Neuronal stem cell (in vitro differentiated cells): ENCODE data around the gene GRIP2.

Experiments
- DNase-seq: peaks from one replicate; pipeline ENCODE4 v3.0.0-alpha.2; 2013; ENCODE audit warnings: low spot score
- H2AFZ ChIP-seq: one replicate; pipeline ENCODE4 v1.6.1; 2013; ENCODE audit warnings: mild to moderate bottlenecking, low read length, inconsistent platforms
- H2AK5ac ChIP-seq: 2 replicates; pipeline ENCODE4 v1.6.1; 2013; ENCODE audit warnings: low read depth, mild to moderate bottlenecking, inconsistent platforms, low read length, moderate library complexity, mixed read lengths
- H2BK120ac ChIP-seq: 2 replicates; pipeline ENCODE4 v1.6.1; 2013; ENCODE audit warnings: low read depth, mild to moderate bottlenecking, inconsistent platforms, low read length, moderate library complexity, mixed read lengths
- H2BK12ac ChIP-seq: one replicate; pipeline ENCODE4 v1.6.1; 2013; ENCODE audit warnings: low read length, inconsistent platforms
- H2BK15ac ChIP-seq: 2 replicates; pipeline ENCODE4 v1.6.1; 2013; ENCODE audit warnings: mild to moderate bottlenecking, low read length, inconsistent platforms, mixed read lengths
- H2BK5ac ChIP-seq: one replicate; pipeline ENCODE4 v1.6.1; 2013; ENCODE audit warnings: inconsistent platforms, mild to moderate bottlenecking, low read length, moderate library complexity
- H3K14ac ChIP-seq: one replicate; pipeline ENCODE4 v1.6.1; 2013; ENCODE audit warnings: low read length, inconsistent platforms
- H3K18ac ChIP-seq: 2 replicates; pipeline ENCODE4 v1.6.1; 2013; ENCODE audit warnings: low read length, inconsistent platforms
- H3K23ac ChIP-seq: 2 replicates; pipeline ENCODE4 v1.6.1; 2013; ENCODE audit warnings: low read depth, mild to moderate bottlenecking, mixed read lengths, low read length, inconsistent platforms; ENCODE audit not compliant: poor library complexity
- H3K27ac ChIP-seq: replicated peaks from 3 replicates; pipeline ENCODE4 v1.5.1; 2013; ENCODE audit warnings: low read length, inconsistent platforms
- H3K27me3 ChIP-seq, 3 experiments: 2 replicates each; pipeline ENCODE4 v1.6.1; 2013; ENCODE audit warnings: low read length in 3 of 3, mild to moderate bottlenecking in 2 of 3, inconsistent platforms in 1 of 3, low read depth in 1 of 3, mixed read lengths in 1 of 3, moderate library complexity in 1 of 3; ENCODE audit not compliant: control insufficient read depth in 3 of 3, insufficient read depth in 3 of 3
- H3K36me3 ChIP-seq, 2 donors: replicated peaks in 1 of 2; 2 replicates each; pipeline ENCODE4 v1.6.1; 2013; ENCODE audit warnings: low read length in 2 of 2; ENCODE audit not compliant: control insufficient read depth in 2 of 2, insufficient read depth in 2 of 2
- H3K4ac ChIP-seq: 2 replicates; pipeline ENCODE4 v1.6.1; 2013; ENCODE audit warnings: inconsistent platforms, mild to moderate bottlenecking, low read length, moderate library complexity
- H3K4me1 ChIP-seq, 2 donors: 1 replicate in 1 of 2; 2 replicates in 1 of 2; pipeline ENCODE4 v1.6.1; 2013; ENCODE audit warnings: low read length in 2 of 2, low read depth in 1 of 2; ENCODE audit not compliant: control insufficient read depth in 2 of 2, insufficient read depth in 1 of 2
- H3K4me2 ChIP-seq: one replicate; pipeline ENCODE4 v1.6.1; 2013; ENCODE audit warnings: mild to moderate bottlenecking, low read length, inconsistent platforms; ENCODE audit not compliant: insufficient read depth, poor library complexity, severe bottlenecking
- H3K4me3 ChIP-seq, 2 donors: 2 replicates each; pipeline ENCODE4 v1.5.1; 2013; ENCODE audit warnings: low read length in 2 of 2, mild to moderate bottlenecking in 2 of 2, inconsistent platforms in 1 of 2, moderate library complexity in 1 of 2
- H3K79me1 ChIP-seq: one replicate; pipeline ENCODE4 v1.6.1; 2013; ENCODE audit warnings: low read depth, mild to moderate bottlenecking, inconsistent platforms, low read length, moderate library complexity
- H3K9ac ChIP-seq: one replicate; pipeline ENCODE4 v1.6.1; 2013; ENCODE audit warnings: mild to moderate bottlenecking, low read depth, low read length, inconsistent platforms; ENCODE audit not compliant: poor library complexity
- H3K9me3 ChIP-seq, 2 donors: replicated peaks in 1 of 2; 2 replicates each; pipeline versions ENCODE3 to v1.6.1; 2013; ENCODE audit warnings: low read length in 2 of 2, mild to moderate bottlenecking in 2 of 2, inconsistent platforms in 1 of 2, low read depth in 1 of 2, mixed read lengths in 1 of 2, moderate library complexity in 1 of 2; ENCODE audit not compliant: control insufficient read depth in 2 of 2, insufficient read depth in 1 of 2
- H4K8ac ChIP-seq: one replicate; pipeline ENCODE4 v1.6.1; 2013; ENCODE audit warnings: low read depth, mild to moderate bottlenecking, inconsistent platforms, low read length, moderate library complexity
- H4K91ac ChIP-seq: one replicate; pipeline ENCODE4 v1.6.1; 2013; ENCODE audit warnings: low read length, low read depth, mild to moderate bottlenecking, inconsistent platforms; ENCODE audit not compliant: poor library complexity
- WGBS, 2 donors: extraction: QIAGEN DNeasy Blood & Tissue Kit; methylation state at CpG; one replicate each; pipeline ENCODE4 v1.1.7; 2013; ENCODE audit warnings: missing lambda C conversion rate in 2 of 2, mixed read lengths in 1 of 2; ENCODE audit not compliant: insufficient read length in 2 of 2, insufficient replicate concordance in 1 of 2; ENCODE audit errors: extremely low coverage in 2 of 2; 5-methylcytosine and 5-hydroxymethylcytosine counted together

The GRIP2 gene

DNA sequence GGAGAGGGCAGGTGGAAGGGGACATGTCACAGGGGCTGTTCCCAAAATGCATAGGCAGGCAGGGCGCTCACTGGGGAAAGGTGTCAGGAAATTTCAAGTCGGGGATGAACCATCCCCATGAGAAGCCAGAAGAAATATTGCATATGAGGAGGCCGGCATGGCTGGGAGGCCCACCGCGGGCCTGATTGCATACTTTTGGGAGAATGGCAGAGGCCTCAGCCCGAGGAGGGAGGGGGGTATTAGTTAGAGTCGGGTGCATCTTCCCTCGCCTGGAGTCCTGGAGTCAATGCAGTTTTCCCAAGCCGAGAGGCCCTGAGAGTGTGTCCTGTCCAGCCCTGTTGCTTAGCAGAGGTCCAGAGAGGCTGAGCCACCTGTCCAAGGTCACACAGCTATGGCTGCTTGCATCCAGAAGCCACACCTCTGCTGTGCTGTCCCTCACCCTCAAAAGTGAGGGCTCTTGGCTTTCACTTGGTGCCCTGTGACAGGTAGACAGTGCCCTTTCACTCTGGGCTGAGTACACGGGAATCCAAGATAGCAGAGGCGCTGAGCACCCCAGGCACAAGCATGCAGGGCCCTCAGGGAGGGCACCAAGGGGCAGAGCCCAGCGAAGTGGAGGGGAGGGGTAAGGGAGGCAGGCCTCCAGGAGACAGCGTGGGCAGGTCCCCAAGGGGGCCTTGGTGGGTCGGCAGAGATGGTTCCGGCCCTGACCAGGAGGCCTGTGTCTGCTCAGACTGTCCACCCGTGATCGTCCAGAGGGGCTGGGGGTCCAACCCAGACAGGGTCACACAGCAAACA lies 48.5 kb downstream of the GRIP2 start:
- Histone ChIP-seq H3K4ac (no peak overlapping the region), H3K9me3 (no peaks in the 10 kb centered on the region), H2AFZ (no peak overlapping the region), H3K9ac (peak overlapping the region; percentile 38), H3K4me1 (peaks cover 3% of the 10 kb centered on the region in 2 donors), H2BK5ac (no peak overlapping the region), H3K27me3 (peaks cover 0 to 2% (median 0%) of the 10 kb centered on the region in 3 experiments), H2BK120ac (peak overlapping the region; percentile 88), H2AK5ac (peak overlapping the region; percentile 68), H3K14ac (no peak overlapping the region), H3K79me1 (no peaks in the 10 kb centered on the region), H4K8ac (no peak overlapping the region), H3K4me2 (no peak overlapping the region), H2BK12ac (no peak overlapping the region), H3K23ac (peak overlapping the region; percentile 10), H4K91ac (no peak overlapping the region), H3K27ac (no peak overlapping the region), H3K18ac (no peak overlapping the region), H3K36me3 (peaks cover 0 to 17% of the 10 kb centered on the region in 2 donors), H2BK15ac (no peak overlapping the region), H3K4me3 (peak overlapping the region in 1 of 2 donors; percentile 19)
- no peak for DNase-seq
- no CpG with 5 or more reads among the region's 17 CpGs for WGBS, 2 donors

DNA sequence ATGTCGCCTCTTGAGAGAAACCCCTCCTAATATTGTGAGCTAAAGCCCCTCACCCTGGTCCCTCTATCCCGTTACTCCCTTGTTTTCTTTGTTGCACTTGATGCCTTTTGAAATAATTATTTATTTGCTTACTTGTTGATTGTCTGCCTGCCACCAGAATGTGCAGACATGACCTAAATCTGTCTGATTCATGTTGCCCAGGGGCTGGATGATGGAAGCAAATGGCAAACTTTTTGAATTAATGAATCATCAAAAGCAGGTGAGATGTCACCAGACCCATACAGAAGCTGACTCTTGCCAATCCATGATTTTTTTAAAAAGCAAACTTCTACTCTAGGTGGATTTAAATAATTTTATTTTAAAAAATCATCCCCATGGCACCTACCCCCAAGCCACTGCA lies 49.3 kb downstream of the GRIP2 start:
- Histone ChIP-seq H3K27me3 (no peaks in the 10 kb centered on the region), H3K4me2 (no peak overlapping the region), H2AK5ac (no peak overlapping the region), H3K23ac (no peak overlapping the region), H2AFZ (no peak overlapping the region), H3K27ac (no peak overlapping the region), H2BK120ac (no peak overlapping the region), H2BK12ac (no peak overlapping the region), H3K4me1 (peaks cover 3% of the 10 kb centered on the region in 2 donors), H4K8ac (no peak overlapping the region), H3K4me3 (no peak overlapping the region), H3K79me1 (no peaks in the 10 kb centered on the region), H3K9ac (no peak overlapping the region), H3K14ac (no peak overlapping the region), H3K4ac (no peak overlapping the region), H2BK5ac (no peak overlapping the region), H3K18ac (no peak overlapping the region), H2BK15ac (no peak overlapping the region), H3K9me3 (no peaks in the 10 kb centered on the region), H3K36me3 (peaks cover under 1 to 23% of the 10 kb centered on the region in 2 donors), H4K91ac (no peak overlapping the region)
- DNase-seq = no peak
- WGBS, 2 donors = no CpG with 5 or more reads among the region's 2 CpGs

DNA sequence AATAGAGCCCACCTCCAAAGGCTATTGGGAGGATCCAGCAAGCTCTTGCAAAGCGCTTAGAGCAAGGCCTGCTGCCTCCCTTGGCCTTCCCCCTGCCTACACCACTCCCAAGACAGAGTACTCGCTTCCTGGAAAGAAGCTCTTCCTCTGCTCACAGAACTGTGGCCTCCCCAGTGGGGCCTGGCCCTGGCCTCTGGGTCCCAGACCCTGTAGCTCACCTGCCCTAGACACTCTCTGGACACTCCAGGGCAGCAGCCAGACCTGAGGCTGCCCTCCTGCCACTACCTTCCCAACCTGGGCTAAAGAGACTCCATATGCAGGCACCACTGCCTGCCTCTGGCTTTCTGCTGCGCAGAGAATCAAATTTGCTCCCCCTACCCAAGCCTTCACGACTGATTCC lies 49.9 kb downstream of the GRIP2 start:
- peaks cover 3% of the 10 kb centered on the region in 2 donors for H3K4me1 ChIP-seq
- H3K23ac ChIP-seq = no peak overlapping the region
- no peak overlapping the region for H2BK15ac ChIP-seq
- H4K8ac ChIP-seq = no peak overlapping the region
- peaks cover 2 to 23% of the 10 kb centered on the region in 2 donors for H3K36me3 ChIP-seq
- no peak overlapping the region for H3K18ac ChIP-seq
- no peak overlapping the region for H3K9ac ChIP-seq
- H3K4me3 ChIP-seq = no peak overlapping the region
- no peaks in the 10 kb centered on the region for H3K27me3 ChIP-seq
- H3K4ac ChIP-seq = no peak overlapping the region
- DNase-seq = no peak
- H2BK5ac ChIP-seq = no peak overlapping the region
- H2BK12ac ChIP-seq = no peak overlapping the region
- H2AK5ac ChIP-seq = no peak overlapping the region
- H3K79me1 ChIP-seq = no peaks in the 10 kb centered on the region
- H2BK120ac ChIP-seq = no peak overlapping the region
- H3K27ac ChIP-seq = no peak overlapping the region
- no CpG with 5 or more reads among the region's 4 CpGs for WGBS, 2 donors
- no peak overlapping the region for H4K91ac ChIP-seq
- no peak overlapping the region for H3K14ac ChIP-seq
- no peaks in the 10 kb centered on the region for H3K9me3 ChIP-seq
- no peak overlapping the region for H3K4me2 ChIP-seq
- H2AFZ ChIP-seq = no peak overlapping the region

DNA sequence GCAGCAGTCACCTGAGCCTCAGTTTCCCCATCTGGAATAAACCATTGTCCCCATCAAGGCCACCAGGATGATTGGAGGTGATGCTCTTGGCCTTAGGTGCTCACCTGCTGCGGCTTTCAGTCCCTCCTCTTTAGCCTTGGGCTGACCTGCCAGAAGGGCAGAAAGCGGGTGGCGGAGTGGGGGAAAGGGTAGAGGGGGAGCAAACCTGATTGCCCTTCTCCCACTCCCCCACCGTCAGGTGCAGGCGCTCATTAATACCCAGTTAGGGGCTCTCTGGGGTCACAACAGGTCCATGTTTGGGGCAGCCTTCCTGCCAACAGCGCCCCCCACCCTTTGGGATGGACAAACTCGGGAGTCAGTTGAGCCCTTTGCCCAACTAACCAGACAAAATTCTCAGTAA lies 50.5 kb downstream of the GRIP2 start:
- Histone ChIP-seq H2AFZ (no peak overlapping the region), H3K4me2 (no peak overlapping the region), H4K8ac (no peak overlapping the region), H3K14ac (no peak overlapping the region), H3K4ac (no peak overlapping the region), H3K4me1 (peaks cover under 1 to 3% of the 10 kb centered on the region in 2 donors), H3K79me1 (no peaks in the 10 kb centered on the region), H2BK12ac (no peak overlapping the region), H2AK5ac (no peak overlapping the region), H2BK5ac (no peak overlapping the region), H3K4me3 (no peak overlapping the region), H2BK15ac (no peak overlapping the region), H3K18ac (no peak overlapping the region), H2BK120ac (no peak overlapping the region), H3K27ac (no peak overlapping the region), H4K91ac (no peak overlapping the region), H3K9me3 (no peaks in the 10 kb centered on the region), H3K23ac (no peak overlapping the region), H3K9ac (no peak overlapping the region), H3K36me3 (peaks cover 2 to 24% of the 10 kb centered on the region in 2 donors), H3K27me3 (no peaks in the 10 kb centered on the region)
- WGBS, 2 donors = no CpG with 5 or more reads among the region's 7 CpGs
- no peak for DNase-seq
